ENCODE results near the gene PYDC1. TPM values are rescaled to one million over a fixed set of nuclear protein-coding genes. Genes with fewer than 3 reads are reported as not detected.
"Not testable (repeated sequence)": the region's sequence is repeated elsewhere in the genome, so short reads cannot be mapped to it uniquely, and the experiment has no call there.

PYDC1 gene
- total RNA-seq, 1 experiment from 2014 or later = not detected

GRCh38 chr16:31223044-31223443 is 6.1 kb upstream of the PYDC1 start:
- no peak for DNase-seq (ENCODE audit: low spot score)

DNA sequence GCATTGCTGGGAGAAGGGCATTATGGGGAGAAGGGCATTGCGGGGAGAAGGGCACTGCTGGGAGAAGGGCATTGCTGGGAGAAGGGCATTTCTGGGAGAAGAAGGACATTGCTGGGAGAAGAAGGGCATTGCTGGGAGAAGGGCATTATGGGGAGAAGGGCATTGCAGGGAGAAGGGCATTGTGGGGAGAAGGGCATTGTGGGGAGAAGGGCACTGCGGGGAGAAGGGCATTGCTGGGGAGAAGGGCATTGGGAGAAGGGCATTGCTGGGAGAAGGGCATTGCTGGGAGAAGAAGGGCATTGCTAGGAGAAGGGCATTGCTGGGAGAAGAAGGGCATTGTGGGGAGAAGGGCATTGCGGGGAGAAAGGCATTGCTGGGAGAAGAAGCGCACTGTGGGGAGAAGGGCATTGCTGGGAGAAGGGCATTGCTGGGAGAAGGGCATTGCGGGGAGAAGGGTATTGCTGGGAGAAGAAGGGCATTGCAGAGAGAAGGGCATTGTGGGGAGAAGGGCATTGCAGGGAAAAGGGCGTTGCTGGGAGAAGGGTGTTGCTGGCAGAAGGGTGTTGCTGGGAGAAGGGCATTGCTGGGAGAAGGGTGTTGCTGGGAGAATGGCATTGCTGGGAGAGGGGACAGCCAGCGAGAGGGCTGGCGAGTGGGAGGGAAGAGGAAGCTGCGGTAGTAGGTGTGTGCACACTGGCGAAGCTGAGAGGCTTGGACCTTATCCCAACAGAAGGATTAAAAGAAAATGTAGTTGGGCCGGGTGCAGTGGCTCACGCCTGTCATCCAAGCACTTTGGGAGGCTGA is 4.6 kb upstream of the PYDC1 start:
- DNase-seq (ENCODE audit: low spot score) = no peak

DNA sequence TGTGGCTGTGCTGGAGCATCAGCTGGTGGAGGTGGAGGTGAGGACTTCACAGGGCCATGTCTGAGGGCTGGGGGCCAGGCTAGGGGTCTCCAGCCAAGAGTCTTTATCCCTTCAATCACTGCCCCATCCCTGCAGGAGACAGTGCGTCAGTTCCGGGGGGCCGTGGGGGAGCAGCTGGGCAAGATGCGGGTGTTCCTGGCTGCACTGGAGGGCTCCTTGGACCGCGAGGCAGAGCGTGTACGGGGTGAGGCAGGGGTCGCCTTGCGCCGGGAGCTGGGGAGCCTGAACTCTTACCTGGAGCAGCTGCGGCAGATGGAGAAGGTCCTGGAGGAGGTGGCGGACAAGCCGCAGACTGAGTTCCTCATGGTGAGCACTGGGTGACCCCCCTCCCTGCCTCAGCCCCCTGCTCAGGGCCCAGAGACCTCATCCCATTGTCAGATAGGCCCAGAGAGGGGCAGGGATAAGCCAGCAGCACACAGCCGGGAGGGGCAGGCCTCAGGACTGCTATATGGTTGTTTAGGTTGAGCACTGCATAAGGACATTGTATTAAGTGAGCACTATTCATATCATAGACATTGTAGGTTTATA is 2.3 kb upstream of the PYDC1 start:
- no peak for DNase-seq (ENCODE audit: low spot score)

GRCh38 chr16:31217136-31217530 is 198 bp upstream of the PYDC1 start:
- DNase-seq (ENCODE audit: low spot score) = no peak

- peak; percentile 68 for DNase-seq (ENCODE audit: low spot score)
These were observed 1.4 kb downstream of the PYDC1 start for GRCh38 chr16:31215287-31216162.

- DNase-seq (ENCODE audit: low spot score) = no peak
These were observed 2.1 kb downstream of the PYDC1 start for GRCh38 chr16:31214708-31215286.

GRCh38 chr16:31213877-31214707 is 2.8 kb downstream of the PYDC1 start, which contains the start of gene TRIM72:
TSS of gene TRIM72 (plus strand) at chr16:31214119. CDS start at chr16:31214739, 620 bp downstream.
- DNase-seq (ENCODE audit: low spot score) = no peak

DNA sequence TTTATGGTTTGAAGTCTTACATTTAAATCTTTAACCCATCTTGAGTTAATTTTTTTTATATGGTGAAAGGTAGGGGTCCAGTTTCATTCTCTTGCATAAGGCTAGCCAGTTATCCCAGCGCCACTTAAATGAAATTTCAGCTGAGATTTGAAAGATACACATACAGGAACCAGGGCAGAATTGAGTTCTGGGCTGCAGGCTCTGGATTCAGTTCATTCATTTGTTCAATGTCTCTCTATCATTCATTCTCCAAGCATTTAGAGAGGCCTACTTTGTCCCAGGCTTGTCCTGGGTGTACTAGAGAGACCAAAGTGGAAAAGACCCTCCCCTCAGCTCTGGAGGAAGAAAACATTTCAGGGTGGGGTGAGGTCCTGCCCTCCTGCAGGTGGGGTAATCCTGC is 3.6 kb downstream of the PYDC1 start:
- no peak for DNase-seq (ENCODE audit: low spot score)

GRCh38 chr16:31206776-31207175 is 10.2 kb downstream of the PYDC1 start:
- DNase-seq (ENCODE audit: low spot score) = no peak

GRCh38 chr16:31204871-31205666 is 11.9 kb downstream of the PYDC1 start:
- DNase-seq (ENCODE audit: low spot score) = no peak

DNA sequence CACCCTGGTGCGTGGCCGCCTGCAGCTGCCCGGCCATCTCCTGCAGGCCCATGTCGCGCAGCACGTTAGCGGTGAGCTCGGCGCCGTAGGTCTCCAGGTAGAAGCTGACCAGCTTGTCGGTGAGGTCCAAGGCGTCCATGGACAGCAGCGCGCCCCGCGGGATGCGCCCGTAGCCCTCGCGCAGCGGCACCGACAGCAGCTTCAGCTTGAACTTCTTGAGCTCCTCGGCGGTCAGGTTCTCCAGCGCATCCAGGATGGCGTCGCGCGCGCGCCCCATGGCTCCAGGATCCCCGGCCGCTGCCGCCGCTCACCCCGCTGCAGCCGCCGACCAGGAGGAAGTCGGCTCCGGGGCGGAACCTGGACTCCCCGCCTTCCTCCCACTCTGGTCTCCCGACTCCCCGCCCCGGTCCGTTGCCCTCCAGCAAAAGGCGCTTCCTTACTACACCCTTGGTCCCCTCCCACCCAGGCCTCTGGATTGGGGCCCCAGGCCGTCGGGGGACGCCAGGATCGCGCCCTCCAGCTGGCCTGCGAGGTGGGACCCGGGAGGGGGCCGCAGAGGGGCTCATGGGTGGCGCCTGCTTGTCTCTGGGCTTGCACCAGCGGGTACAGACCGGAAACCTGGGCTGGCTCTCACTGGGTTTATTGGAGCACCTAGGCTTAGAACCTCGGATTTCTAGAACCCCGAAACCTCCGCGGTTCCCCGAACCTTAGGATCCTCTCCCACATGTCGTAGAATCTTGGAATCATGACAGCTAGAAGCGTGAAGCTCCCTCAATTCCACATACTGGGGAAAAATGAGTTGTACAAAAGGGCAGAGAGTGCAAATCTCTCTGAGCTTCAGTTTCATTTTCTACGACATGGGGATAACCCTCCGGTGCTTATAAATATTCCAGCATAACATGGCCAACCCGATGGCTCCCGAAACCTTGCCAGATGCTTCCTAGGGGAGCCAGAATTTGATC is 14.2 kb downstream of the PYDC1 start, which contains the start of gene PYCARD:
Gene PYCARD, minus strand, starts transcription at position 347 of the 962 bp plus-strand sequence. Its CDS starts 70 bp downstream, at position 277.
- DNase-seq (ENCODE audit: low spot score) = no peak

- no peak for DNase-seq (ENCODE audit: low spot score)
These were observed 15.1 kb downstream of the PYDC1 start for GRCh38 chr16:31201582-31202413.

GRCh38 chr16:31200821-31201568 is 15.9 kb downstream of the PYDC1 start:
- no peak for DNase-seq (ENCODE audit: low spot score)

DNA sequence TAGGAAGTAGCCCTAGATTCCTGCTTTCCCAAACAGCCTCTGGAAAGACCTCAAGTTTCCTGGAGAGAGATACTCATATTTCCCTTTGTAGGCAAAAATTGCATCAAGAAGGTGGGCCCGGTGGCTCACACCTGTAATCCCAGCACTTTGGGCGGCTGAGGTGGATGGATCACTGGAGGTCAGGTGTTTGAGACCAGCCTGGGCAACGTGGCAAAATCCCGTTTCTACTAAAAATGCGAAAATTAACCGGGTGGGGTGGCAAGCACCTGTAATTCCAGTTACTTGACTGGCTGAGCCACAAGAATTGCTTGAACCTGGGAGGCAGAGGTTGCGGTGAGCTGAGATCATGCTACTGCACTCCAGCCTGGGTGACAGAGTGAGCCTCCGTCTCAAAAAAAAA is 16.8 kb downstream of the PYDC1 start:
- not testable (repeated sequence) for DNase-seq (ENCODE audit: low spot score)

- no peak for DNase-seq (ENCODE audit: low spot score)
These were observed 17.4 kb downstream of the PYDC1 start for GRCh38 chr16:31199430-31200041.

DNA sequence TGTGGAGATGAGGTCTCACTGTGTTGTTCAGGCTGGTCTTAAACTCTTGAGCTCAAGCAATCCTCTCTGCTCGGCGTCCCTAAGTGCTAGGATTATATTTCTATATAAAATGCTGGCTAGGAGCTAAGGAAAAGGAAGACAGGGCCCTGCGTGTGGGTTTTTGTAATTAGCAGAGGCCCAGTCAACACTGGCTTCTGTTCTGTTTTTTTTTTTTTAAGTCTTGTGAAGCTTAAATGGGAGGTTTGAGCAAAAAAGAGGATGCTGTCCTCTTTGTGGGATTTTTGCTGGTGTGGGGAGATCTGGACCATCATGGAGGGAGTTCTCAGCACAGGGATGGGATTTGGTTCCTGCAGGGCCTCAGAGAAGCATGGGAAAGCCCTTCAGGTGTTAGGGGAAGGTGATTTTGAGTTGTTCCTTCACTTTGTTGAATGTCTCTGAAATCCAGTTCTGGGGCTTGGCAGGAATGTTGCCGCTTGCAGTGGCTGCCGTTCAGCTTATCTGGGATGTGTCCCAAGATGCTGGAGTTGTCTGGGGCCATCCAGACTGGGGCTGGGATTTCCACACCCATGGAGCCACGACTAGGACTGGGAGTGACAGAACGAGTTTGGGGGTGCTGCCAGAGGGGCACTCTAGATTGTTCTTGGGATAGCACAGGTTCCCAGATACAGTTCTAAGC is 18.6 kb downstream of the PYDC1 start:
- no peak for DNase-seq (ENCODE audit: low spot score)
